CD14-positive monocyte (primary cell): ENCODE measurements around the gene MIS18BP1. TPM values are rescaled to one million over a fixed set of nuclear protein-coding genes. Genes with fewer than 3 reads are reported as not detected.
A peak's percentile ranks its signal among the peaks of the same experiment; 100 is the strongest.

Source experiments
- DNase-seq, 3 donors: peaks; one replicate each; pipeline ENCODE4 v3.0.0-alpha.2; 2011 to 2022
- H2AFZ ChIP-seq: 2 replicates; pipeline ENCODE4 v1.6.0; 2012; ENCODE audit warnings: mild to moderate bottlenecking, low read depth, low read length, inconsistent platforms; ENCODE audit not compliant: insufficient read depth, poor library complexity, severe bottlenecking
- H3K27ac ChIP-seq, 2 donors: 1 replicate in 1 of 2; 2 replicates in 1 of 2; pipeline ENCODE4 v1.5.1; 2012 to 2013; ENCODE audit warnings: low read length in 2 of 2, control low read depth in 1 of 2, inconsistent platforms in 1 of 2, low read depth in 1 of 2, mild to moderate bottlenecking in 1 of 2
- H3K27me3 ChIP-seq, 2 donors: one replicate each; pipeline versions ENCODE4 v1.6.0 to v1.6.1; 2011 to 2013; ENCODE audit warnings: low read length in 2 of 2; ENCODE audit not compliant: control insufficient read depth in 2 of 2, insufficient read depth in 2 of 2
- H3K36me3 ChIP-seq, 2 donors: replicated peaks in 1 of 2; 1 replicate in 1 of 2; 2 replicates in 1 of 2; pipeline versions ENCODE4 v1.5.1 to v1.6.1; 2012 to 2013; ENCODE audit warnings: low read length in 2 of 2, control low read depth in 1 of 2, inconsistent platforms in 1 of 2, mild to moderate bottlenecking in 1 of 2; ENCODE audit not compliant: insufficient read depth in 2 of 2, control insufficient read depth in 1 of 2
- H3K4me1 ChIP-seq, 2 donors: 1 replicate in 1 of 2; 2 replicates in 1 of 2; pipeline versions ENCODE4 v1.5.1 to v1.6.1; 2012 to 2013; ENCODE audit warnings: low read length in 2 of 2, control low read depth in 1 of 2, inconsistent platforms in 1 of 2, mild to moderate bottlenecking in 1 of 2, moderate library complexity in 1 of 2; ENCODE audit not compliant: insufficient read depth in 2 of 2, control insufficient read depth in 1 of 2
- H3K4me2 ChIP-seq: replicated peaks from 2 replicates; pipeline ENCODE3; 2012; ENCODE audit warnings: low read length, moderate library complexity, mild to moderate bottlenecking; ENCODE audit not compliant: poor library complexity, severe bottlenecking; ENCODE audit errors: extremely low read depth
- H3K4me3 ChIP-seq, 3 experiments: fragments of 200-600 bp in 1 of 3; sonication (generic) in 1 of 3; replicated peaks in 1 of 3; 1 replicate in 2 of 3; 2 replicates in 1 of 3; pipeline ENCODE4 v1.5.1; 2011 to 2013; ENCODE audit warnings: low read length in 3 of 3, mild to moderate bottlenecking in 3 of 3, control low read depth in 2 of 3, low read depth in 2 of 3, inconsistent platforms in 1 of 3, moderate library complexity in 1 of 3
- H3K79me2 ChIP-seq: 2 replicates; pipeline ENCODE4 v1.6.0; 2012; ENCODE audit warnings: mild to moderate bottlenecking, control low read depth, inconsistent platforms, low read length, moderate library complexity; ENCODE audit not compliant: insufficient read depth
- H3K9ac ChIP-seq: 2 replicates; pipeline ENCODE4 v1.6.0; 2017; ENCODE audit warnings: low read length, mild to moderate bottlenecking; ENCODE audit not compliant: insufficient read depth, poor library complexity, severe bottlenecking
- H3K9me3 ChIP-seq, 2 donors: replicated peaks in 1 of 2; 1 replicate in 1 of 2; 2 replicates in 1 of 2; pipeline versions ENCODE4 v1.5.1 to v1.6.1; 2012 to 2013; ENCODE audit warnings: low read length in 2 of 2, control low read depth in 1 of 2; ENCODE audit not compliant: control insufficient read depth in 1 of 2, insufficient read depth in 1 of 2
- H4K20me1 ChIP-seq: 2 replicates; pipeline ENCODE4 v1.6.0; 2012; ENCODE audit warnings: mild to moderate bottlenecking, low read length, control low read depth, moderate library complexity; ENCODE audit not compliant: insufficient read depth
- H3K27ac Mint-ChIP-seq, 7 donors: one replicate each; pipeline ENCODE4 v1.8.0; 2020; ENCODE audit warnings: mild to moderate bottlenecking in 7 of 7, mixed read lengths in 7 of 7, moderate library complexity in 6 of 7, inconsistent platforms in 2 of 7
- H3K27me3 Mint-ChIP-seq, 3 donors: one replicate each; pipeline ENCODE4 v1.8.0; 2021 to 2022; ENCODE audit warnings: low read depth in 3 of 3, mild to moderate bottlenecking in 3 of 3, mixed read lengths in 3 of 3, moderate library complexity in 3 of 3, inconsistent platforms in 1 of 3
- H3K36me3 Mint-ChIP-seq, 2 donors: one replicate each; pipeline ENCODE4 v1.8.0; 2020; ENCODE audit warnings: mixed read lengths in 2 of 2, inconsistent platforms in 1 of 2, mild to moderate bottlenecking in 1 of 2
- H3K4me1 Mint-ChIP-seq: one replicate; pipeline ENCODE4 v1.8.0; 2020; ENCODE audit warnings: mild to moderate bottlenecking, mixed read lengths
- H3K4me3 Mint-ChIP-seq, 2 donors: one replicate each; pipeline ENCODE4 v1.8.0; 2020; ENCODE audit warnings: mild to moderate bottlenecking in 2 of 2, mixed read lengths in 2 of 2, moderate library complexity in 1 of 2
- H3K9me3 Mint-ChIP-seq, 7 donors: one replicate each; pipeline ENCODE4 v1.8.0; 2020 to 2022; ENCODE audit warnings: mixed read lengths in 7 of 7, mild to moderate bottlenecking in 6 of 7, moderate library complexity in 6 of 7, inconsistent platforms in 2 of 7
- CTCF ChIP-seq: fragments of 200-600 bp; IDR thresholded peaks from one replicate; pipeline ENCODE4 v1.8.0; 2022; ENCODE audit warnings: antibody characterized with exemption, mild to moderate bottlenecking
- WGBS: methylation state at CpG from one replicate; pipeline ENCODE4 v1.1.5; 2013; ENCODE audit warnings: missing lambda C conversion rate; ENCODE audit not compliant: insufficient coverage; 5-methylcytosine and 5-hydroxymethylcytosine counted together
- intact Hi-C, 2 donors: fragments of 100-400 bp; cut with micrococcal nuclease; formaldehyde crosslinking; loops; one replicate each; pipeline versions ENCODE4 v1.15.0 to v1.15.1; 2023
- polyA plus RNA-seq, 3 donors: library from polyadenylated mRNA; depleted of rRNA in 1 of 3; unstranded in 2 of 3; stranded (reverse) in 1 of 3; fragments of 300-500 nt in 2 of 3; fragments of >200 nt in 1 of 3; fragmentation: Illumina TruSeq in 2 of 3; gene quantifications; 1 replicate in 2 of 3; 2 replicates in 1 of 3; pipeline ENCODE4 v1.2.3, GENCODE V29; 2012 to 2021

Gene MIS18BP1
- polyA plus RNA-seq, 3 donors, result 39.2 to 61.8 (median 45.6) TPM

- intact Hi-C loops, result no loop called here
- H4K20me1 ChIP-seq, result no peaks in the 10 kb centered on the region
- H3K79me2 ChIP-seq, result no peaks in the 10 kb centered on the region
- H3K4me3 ChIP-seq, result no peak overlapping the region
- H3K9me3 ChIP-seq, result no peaks in the 10 kb centered on the region
- H3K9me3 Mint-ChIP-seq, result no peaks in the 10 kb centered on the region
- no peak for TF ChIP-seq CTCF
- no peak overlapping the region for H3K27ac ChIP-seq
- no peak for DNase-seq
- no peak overlapping the region for H3K4me2 ChIP-seq
- no peaks in the 10 kb centered on the region for H3K36me3 ChIP-seq
- peak overlapping the region in 1 of 7 donors; percentile 21 for H3K27ac Mint-ChIP-seq
- no peaks in the 10 kb centered on the region for H3K27me3 ChIP-seq
- no peak overlapping the region for H3K9ac ChIP-seq
- no CpG with 5 or more reads among the region's 4 CpGs for WGBS
- no peak overlapping the region for H3K4me3 Mint-ChIP-seq
- H3K36me3 Mint-ChIP-seq, result peaks cover 5 to 9% of the 10 kb centered on the region in 2 donors
- no peaks in the 10 kb centered on the region for H3K4me1 ChIP-seq
- H2AFZ ChIP-seq, result no peak overlapping the region
- H3K4me1 Mint-ChIP-seq, result peaks cover 5% of the 10 kb centered on the region
- H3K27me3 Mint-ChIP-seq, result peaks cover 0 to 2% (median 2%) of the 10 kb centered on the region in 3 donors
These were observed 58.0 kb downstream of the MIS18BP1 start for GRCh38 chr14:45194964-45195363.

GRCh38 chr14:45185100-45185814 is 67.7 kb downstream of the MIS18BP1 start:
- H3K9me3 ChIP-seq, result no peaks in the 10 kb centered on the region
- H3K9me3 Mint-ChIP-seq, result peaks cover 0 to 2% (median 0%) of the 10 kb centered on the region in 7 donors
- no peaks in the 10 kb centered on the region for H3K4me1 Mint-ChIP-seq
- TF ChIP-seq CTCF, result no peak
- H2AFZ ChIP-seq, result no peak overlapping the region
- no peak overlapping the region for H3K4me3 ChIP-seq
- H3K27me3 Mint-ChIP-seq, result peaks cover 0 to under 1% (median 0%) of the 10 kb centered on the region in 3 donors
- H4K20me1 ChIP-seq, result no peaks in the 10 kb centered on the region
- H3K4me1 ChIP-seq, result no peaks in the 10 kb centered on the region
- no peaks in the 10 kb centered on the region for H3K27me3 ChIP-seq
- no peaks in the 10 kb centered on the region for H3K79me2 ChIP-seq
- no peak for DNase-seq
- no peak overlapping the region for H3K4me2 ChIP-seq
- H3K9ac ChIP-seq, result no peak overlapping the region
- peaks cover 9 to 17% of the 10 kb centered on the region in 2 donors for H3K36me3 ChIP-seq
- H3K27ac Mint-ChIP-seq, result no peak overlapping the region
- H3K36me3 Mint-ChIP-seq, result peaks cover 20 to 25% of the 10 kb centered on the region in 2 donors
- H3K4me3 Mint-ChIP-seq, result no peak overlapping the region
- no peak overlapping the region for H3K27ac ChIP-seq
- no CpG with 5 or more reads among the region's 2 CpGs for WGBS
- intact Hi-C loops, result no loop called here
